Frontal cortex (tissue), 4 donors: ENCODE results near the gene SIM2. TPM values are rescaled to one million over a fixed set of nuclear protein-coding genes. Genes with fewer than 3 reads are reported as not detected.

ENCODE experiments used
- DNase-seq, 2 donors: peaks; one replicate each; pipeline ENCODE4 v3.0.0; 2012; ENCODE audit warnings: low spot score in 2 of 2
- FAIRE-seq: peaks from 2 replicates; lab custom pipeline; 2012; peaks lifted over from hg19 to GRCh38; lab: Jason Lieb, UNC
- total RNA-seq: library from RNA; depleted of rRNA; stranded (reverse); fragments of >200 nt; gene quantifications from one replicate; pipeline ENCODE4 v1.2.3, GENCODE V29; 2014
- donor health status: control.
- donor health status: control.
- donor health status: control.

Gene SIM2
- total RNA-seq, 1 donor from 2014 or later, result not detected

DNA sequence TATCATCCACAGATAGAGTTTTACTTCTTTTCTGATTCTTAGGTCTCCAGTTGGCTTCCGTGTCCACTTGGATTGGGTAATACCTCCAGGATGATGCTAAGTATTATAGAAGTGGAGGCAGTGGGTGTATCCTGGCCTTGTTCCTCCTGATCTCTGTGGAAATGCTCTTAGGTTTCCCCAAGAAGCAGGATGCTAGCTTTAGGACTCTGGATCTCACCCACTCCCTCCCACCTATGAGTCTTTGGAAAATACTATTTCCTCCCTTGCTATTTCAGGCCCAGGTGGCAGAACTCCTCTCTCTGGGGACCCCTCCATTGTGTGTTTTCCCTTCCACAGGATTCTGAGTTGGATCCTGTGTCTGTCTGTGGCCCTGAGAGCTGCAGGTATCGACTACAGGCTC, 86.7 kb downstream of the SIM2 start:
- DNase-seq (no peak), FAIRE-seq (no peak)

DNA sequence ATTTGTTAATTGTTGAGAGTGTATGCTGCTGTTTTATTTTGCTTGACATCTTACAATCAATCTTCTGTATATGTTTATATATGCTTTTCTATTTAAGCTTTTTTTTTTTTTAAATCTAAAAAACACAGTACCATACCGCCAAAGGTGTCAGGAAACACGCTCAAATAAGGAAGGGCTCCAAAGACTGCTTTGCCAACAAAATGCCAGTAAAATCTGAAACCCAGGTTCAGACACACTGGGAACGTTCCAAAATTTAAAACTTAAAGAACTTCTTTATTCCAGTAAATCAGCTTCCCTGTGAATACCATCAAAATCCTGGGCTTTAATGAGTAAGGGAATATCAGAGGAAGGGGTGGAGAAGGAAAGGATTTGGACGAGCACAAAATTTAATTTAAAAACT, 87.3 kb downstream of the SIM2 start:
- FAIRE-seq (no peak), DNase-seq (no peak)

DNA sequence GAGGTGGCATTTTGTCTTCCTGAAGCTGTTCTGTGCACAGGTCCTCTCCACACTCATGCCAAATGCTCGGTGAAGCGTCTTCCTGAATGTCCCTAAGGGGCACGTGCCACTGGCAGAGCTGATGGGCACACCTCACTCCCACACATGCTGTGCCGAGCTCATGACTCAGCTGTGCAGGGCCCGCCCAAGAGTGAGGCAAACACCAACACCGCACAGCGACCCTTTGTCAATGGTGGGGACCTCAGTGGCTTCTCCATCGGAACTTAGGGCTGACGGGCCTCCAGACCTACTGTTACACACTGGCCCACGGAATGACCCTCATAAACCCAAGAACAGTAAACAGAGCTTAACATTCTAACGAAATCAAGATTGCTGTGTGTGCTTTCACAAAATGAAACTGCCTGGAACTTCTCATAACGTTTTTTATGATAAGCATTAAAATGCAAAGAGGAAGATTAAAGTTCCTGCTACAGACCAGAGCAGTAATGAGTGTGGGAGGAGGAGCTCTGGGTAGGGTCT, 89.3 kb downstream of the SIM2 start:
- no peak for FAIRE-seq
- no peak for DNase-seq

DNA sequence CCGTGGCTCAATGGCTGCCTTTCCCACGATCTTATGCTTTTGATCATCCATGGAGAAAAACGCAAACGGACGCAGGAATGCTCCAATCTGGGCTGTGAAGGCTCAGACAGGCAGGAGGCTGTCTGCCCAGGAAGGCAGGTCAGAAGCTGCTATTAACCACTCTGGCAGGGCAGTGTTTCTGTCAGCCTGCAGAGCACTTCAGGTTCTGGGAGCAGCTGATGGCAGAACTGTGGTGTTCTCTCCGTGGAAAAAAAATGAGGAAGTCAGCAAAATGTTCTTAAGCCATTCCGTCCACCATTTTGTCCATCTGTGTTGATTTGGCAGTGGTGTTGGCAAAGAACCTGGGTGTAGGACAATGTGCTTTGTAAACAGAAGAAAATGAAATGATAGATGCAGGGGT, 91.7 kb downstream of the SIM2 start:
- no peak for DNase-seq
- no peak for FAIRE-seq

DNA sequence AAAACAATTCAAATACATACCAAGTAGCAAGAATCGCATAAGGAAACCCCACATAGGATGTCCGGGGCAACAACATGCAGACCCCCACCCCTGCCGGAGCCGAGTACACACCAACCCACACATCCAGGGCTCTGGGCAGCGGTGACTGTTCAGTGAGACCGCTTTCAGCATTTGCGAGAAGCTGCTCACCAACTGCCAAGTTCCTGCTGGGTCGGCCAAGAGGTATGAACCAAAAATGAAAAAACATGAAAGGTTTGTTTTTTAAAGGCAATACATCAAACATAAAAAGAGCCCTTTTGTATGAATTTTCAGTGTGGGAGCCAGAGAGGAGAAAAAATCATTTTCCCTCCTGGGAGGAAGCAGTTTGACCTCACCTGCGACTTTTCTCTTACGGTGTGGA, 92.3 kb downstream of the SIM2 start:
- no peak for DNase-seq
- no peak for FAIRE-seq

DNA sequence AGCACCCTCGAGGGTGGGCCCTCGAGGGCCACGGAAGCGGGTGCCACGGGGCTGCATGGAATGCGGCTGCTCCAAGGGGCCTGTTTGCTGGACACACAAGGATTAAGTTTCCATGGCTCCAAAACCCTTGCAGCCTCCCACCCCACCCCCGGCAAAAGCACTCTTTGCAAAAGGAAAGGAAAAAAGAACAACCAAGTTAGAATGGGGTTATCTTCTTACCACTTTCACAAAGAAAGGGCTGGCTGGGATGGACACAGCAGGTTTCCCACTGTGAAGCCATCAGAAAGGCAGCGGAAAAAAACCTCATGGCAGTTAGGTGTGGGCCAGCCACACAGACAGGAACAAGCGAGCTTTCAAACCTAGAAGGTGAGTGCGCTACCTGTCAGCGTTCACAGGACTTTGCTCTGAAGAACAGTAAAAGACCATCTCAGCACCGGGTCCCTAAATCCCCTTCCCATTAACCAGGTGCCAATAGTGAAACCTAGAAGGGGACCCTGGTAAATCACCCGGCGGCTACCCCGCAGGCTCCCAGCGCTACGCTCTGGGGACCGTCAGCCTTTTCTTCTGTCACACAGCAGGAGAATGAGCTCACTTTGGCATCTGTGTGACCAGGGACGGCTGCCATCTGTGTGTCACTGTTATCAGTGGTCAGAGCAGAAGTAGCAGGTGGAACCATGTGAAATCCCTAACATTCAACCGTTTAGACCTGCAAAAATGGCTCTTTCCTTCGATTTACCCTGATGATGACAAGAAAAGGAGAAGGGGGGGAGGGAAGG, 93.0 kb downstream of the SIM2 start:
- DNase-seq (no peak), FAIRE-seq (no peak)

DNA sequence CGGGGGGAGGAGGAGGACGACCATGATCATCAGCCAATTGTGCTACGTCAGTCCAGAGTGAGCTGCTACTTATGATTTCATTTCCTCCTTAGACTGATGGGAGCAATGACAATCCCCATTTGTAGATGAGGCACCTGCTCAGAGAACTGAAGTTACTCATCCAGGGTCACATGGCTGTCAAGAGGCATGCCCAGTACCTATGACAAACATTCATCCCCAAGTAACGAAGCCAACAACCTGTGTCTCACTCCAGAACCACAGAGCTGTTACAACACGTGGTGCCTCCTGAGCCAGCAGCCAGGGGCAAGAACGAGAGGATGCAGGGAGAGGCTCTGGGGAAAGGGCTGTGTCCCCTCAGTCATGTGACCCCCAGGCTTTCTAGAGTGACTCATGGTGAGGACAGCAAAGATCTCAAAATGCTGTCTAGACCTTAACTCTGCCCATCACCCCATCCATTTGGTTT, 93.6 kb downstream of the SIM2 start:
- FAIRE-seq, result no peak
- no peak for DNase-seq

DNA sequence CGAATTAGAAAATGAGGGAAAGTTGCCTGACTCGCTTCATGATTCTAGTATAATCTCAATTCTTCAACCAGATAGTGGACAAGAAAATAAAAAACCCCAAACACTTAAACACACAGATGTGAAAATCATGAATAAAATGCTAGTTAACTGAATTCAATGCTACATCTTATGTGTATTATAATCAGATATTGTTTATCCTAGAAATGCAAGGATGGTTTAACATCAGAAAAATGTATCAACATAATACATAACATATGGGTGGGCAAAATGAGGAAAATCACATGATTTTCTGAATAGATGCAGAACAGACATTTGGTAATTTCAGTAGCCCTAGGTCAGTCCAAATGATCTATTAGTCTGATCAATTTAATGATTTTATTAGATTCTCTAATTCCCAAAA, 97.2 kb downstream of the SIM2 start:
- no peak for DNase-seq
- FAIRE-seq, result no peak

DNA sequence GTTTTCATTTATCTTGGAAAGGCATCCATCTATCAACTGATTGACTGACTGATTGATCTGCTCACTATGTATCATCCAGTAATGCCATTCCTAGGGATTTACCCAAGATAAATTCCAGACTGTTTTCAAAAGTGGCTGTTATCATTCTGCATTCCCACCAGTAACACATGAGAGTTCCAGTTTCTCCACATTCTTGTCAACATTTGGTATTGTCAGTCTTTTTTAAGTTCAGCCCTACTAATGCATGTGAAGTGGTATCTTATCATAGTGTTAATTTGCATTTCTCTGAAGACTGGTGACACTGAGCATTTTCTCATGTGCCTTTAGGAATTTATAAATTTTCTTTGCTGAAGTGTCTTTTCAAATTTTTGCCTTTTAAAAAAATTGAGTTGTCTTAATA, 99.6 kb downstream of the SIM2 start:
- FAIRE-seq (no peak), DNase-seq (no peak)

Other genes starting within 250 kb of the SIM2 start
- not detected for gene CLDN14, start 219.0 kb upstream of the SIM2 start, total RNA-seq